SU-DHL-6 (cell line): ENCODE data around the gene ANXA1.

Experiments used
- EZH2phosphoT487 ChIP-seq: fragments of 200-600 bp; sonication (generic), shearing (Covaris generic); conservative IDR thresholded peaks from 2 replicates; pipeline ENCODE4 v1.6.1; 2018; ENCODE audit warnings: mild to moderate bottlenecking, antibody characterized with exemption, low read length, moderate library complexity, mixed read lengths
- TF ChIP-seq, protein P1 (sequence below): fragments of 200-600 bp; sonication (generic); IDR thresholded peaks from one replicate; pipeline ENCODE4 v1.5.1; 2017; ENCODE audit warnings: antibody characterized with exemption, mild to moderate bottlenecking, low read length, moderate library complexity; ENCODE audit not compliant: insufficient read depth, poor library complexity, severe bottlenecking

DNA sequence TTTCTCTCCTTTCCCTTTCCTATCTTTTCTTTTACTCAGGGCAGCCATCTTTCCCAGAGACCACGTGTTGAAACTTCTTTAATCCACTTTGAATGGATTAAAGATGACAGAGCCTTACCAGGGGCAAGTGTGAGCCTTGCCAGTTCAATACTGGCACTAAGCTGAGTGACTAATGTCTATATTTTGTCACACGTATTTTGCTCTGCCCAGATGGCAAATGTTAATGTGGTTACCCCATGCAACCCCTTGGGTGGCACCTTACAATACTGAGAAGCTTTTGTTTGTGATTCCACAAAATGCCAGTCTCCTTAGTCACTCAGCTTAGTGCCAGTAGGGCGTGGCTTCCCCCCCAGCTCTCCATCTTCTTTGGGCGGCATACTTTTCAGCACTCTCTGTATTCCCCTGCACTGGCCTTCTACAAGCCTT, 24.8 kb downstream of the ANXA1 start:
- TF ChIP-seq, protein P1, sequence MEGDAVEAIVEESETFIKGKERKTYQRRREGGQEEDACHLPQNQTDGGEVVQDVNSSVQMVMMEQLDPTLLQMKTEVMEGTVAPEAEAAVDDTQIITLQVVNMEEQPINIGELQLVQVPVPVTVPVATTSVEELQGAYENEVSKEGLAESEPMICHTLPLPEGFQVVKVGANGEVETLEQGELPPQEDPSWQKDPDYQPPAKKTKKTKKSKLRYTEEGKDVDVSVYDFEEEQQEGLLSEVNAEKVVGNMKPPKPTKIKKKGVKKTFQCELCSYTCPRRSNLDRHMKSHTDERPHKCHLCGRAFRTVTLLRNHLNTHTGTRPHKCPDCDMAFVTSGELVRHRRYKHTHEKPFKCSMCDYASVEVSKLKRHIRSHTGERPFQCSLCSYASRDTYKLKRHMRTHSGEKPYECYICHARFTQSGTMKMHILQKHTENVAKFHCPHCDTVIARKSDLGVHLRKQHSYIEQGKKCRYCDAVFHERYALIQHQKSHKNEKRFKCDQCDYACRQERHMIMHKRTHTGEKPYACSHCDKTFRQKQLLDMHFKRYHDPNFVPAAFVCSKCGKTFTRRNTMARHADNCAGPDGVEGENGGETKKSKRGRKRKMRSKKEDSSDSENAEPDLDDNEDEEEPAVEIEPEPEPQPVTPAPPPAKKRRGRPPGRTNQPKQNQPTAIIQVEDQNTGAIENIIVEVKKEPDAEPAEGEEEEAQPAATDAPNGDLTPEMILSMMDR = no peak
- no peak for TF ChIP-seq EZH2phosphoT487
